ENCODE measurements around the gene HSPB1. TPM values are rescaled to one million over a fixed set of nuclear protein-coding genes. Genes with fewer than 3 reads are reported as not detected.
"Not testable (repeated sequence)": the region's sequence is repeated elsewhere in the genome, so short reads cannot be mapped to it uniquely, and the experiment has no call there.

The HSPB1 gene
- total RNA-seq, 4 donors from 2014 or later = 388 to 879 (median 551) TPM

DNA sequence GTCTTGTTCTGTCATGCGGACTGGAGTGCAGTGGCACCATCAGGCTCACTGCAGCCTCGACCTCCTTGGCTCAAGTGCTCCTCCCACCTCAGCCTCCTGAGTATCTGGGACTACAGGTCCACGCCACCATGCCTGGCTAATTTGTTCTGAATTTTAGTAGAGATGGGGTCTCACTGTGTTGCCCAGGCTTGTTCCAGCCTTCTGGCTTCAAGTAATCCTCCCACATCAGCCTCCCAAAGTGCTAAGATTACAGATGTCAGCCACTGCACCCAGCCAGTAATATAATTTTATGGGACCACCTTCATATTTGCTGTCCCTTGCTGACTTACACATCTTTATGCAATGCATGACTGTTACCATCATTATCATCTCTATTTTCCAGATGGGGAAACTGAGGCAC, 1.5 kb upstream of the HSPB1 start:
- no peak for DNase-seq
- TF ChIP-seq POLR2A (IDR thresholded peaks at IDR 0.05) = no peak
- TF ChIP-seq, protein P1, sequence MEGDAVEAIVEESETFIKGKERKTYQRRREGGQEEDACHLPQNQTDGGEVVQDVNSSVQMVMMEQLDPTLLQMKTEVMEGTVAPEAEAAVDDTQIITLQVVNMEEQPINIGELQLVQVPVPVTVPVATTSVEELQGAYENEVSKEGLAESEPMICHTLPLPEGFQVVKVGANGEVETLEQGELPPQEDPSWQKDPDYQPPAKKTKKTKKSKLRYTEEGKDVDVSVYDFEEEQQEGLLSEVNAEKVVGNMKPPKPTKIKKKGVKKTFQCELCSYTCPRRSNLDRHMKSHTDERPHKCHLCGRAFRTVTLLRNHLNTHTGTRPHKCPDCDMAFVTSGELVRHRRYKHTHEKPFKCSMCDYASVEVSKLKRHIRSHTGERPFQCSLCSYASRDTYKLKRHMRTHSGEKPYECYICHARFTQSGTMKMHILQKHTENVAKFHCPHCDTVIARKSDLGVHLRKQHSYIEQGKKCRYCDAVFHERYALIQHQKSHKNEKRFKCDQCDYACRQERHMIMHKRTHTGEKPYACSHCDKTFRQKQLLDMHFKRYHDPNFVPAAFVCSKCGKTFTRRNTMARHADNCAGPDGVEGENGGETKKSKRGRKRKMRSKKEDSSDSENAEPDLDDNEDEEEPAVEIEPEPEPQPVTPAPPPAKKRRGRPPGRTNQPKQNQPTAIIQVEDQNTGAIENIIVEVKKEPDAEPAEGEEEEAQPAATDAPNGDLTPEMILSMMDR (IDR thresholded peaks at IDR 0.05) = no peak
- WGBS, 2 donors = 84 to 87% methylated on average over 3 of the region's 3 CpGs
- H3K4me1 ChIP-seq = peaks cover 42 to 68% of the 10 kb centered on the region in 2 donors
- peaks cover 0 to 5% of the 10 kb centered on the region in 2 donors for H3K36me3 ChIP-seq
- peak overlapping the region in 2 of 3 donors; percentile 100 for H3K27ac ChIP-seq
- no peaks in the 10 kb centered on the region for H3K9me3 ChIP-seq
- intact Hi-C loops (cut with DNase I) = no loop called here
- no peak overlapping the region for H3K4me3 ChIP-seq (replicated peaks in 1 of 3)
- no peaks in the 10 kb centered on the region for H3K27me3 ChIP-seq

DNA sequence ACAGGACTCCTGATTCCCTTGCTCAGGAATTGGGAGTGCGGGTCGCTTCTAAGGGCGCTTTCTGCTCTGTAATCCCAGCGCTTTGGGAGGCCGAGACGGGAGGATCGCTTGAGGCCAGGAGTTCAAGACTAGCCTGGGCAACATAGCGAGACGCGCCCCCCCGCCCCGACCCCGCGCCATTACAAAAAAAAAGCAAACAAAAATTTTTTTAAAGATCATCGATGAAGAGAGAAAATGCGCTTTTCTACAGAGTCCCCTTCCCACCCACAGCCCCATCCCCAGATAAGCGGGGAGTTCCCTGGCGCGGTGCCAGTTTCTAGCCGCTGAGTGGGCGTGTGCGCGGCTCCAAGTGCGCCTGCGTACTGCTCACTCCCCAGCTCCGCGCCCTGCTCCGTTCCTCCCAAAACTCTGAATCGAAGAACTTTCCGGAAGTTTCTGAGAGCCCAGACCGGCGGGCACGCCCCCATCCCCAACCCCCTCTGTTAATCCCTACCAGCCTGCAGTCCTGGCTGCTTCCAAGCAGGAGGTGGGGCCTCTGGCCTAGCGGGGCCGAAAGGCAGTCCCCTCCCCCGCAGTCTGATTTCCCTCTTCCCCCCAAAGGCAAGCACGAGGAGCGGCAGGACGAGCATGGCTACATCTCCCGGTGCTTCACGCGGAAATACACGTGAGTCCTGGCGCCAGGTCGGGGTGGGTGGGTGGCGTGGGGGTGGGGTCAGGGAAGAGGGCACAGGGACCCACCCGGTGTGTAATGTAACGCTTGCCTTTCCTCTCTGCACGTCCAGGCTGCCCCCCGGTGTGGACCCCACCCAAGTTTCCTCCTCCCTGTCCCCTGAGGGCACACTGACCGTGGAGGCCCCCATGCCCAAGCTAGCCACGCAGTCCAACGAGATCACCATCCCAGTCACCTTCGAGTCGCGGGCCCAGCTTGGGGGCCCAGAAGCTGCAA, 1.0 kb downstream of the HSPB1 start:
- no peaks in the 10 kb centered on the region for H3K9me3 ChIP-seq
- peak overlapping the region; percentile 100 for H3K27ac ChIP-seq
- H3K27me3 ChIP-seq = no peaks in the 10 kb centered on the region
- 2 to 5% methylated on average over 46 to 48 of the region's 56 CpGs for WGBS, 2 donors
- H3K4me3 ChIP-seq (replicated peaks in 1 of 3) = peak overlapping the region; percentile 64 to 99 (median 88)
- peaks cover 48 to 64% of the 10 kb centered on the region in 2 donors for H3K4me1 ChIP-seq
- peak in 1 of 2 donors; percentile 78 for TF ChIP-seq POLR2A (IDR thresholded peaks at IDR 0.05)
- TF ChIP-seq, protein P1 (IDR thresholded peaks at IDR 0.05) = no peak
- peaks cover 0 to 5% of the 10 kb centered on the region in 2 donors for H3K36me3 ChIP-seq
- DNase-seq = peak; percentile 89 to 92
- intact Hi-C loops (cut with DNase I) = no loop called here

DNA sequence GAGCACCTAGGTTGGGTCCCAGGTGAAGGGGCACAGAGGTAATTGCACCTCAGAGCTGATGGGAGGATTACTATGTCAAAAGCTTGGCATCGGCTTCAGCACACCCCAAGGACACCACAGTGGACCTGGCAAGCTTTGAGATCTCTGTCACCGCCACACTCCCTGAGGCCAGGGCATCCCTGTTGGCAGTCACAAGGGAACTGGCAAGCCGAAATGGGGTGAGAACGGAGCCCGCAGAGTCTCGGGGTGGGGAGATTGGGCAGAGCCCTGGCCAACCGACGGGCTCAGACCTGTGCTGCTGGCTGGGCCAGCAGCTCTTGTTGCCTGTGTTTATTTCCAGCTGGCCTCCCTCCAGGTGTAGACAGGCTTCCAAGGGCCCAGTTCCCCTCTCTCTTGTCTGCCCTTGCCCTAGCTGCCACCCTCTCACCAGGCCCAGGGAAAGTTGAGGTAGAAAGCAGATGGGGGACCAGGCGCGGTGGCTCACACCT, 2.5 kb downstream of the HSPB1 start:
- peak overlapping the region; percentile 100 for H3K27ac ChIP-seq
- peak; percentile 91 to 94 for DNase-seq
- peak in 1 of 2 donors; percentile 85 for TF ChIP-seq POLR2A (IDR thresholded peaks at IDR 0.05)
- TF ChIP-seq, protein P1 (IDR thresholded peaks at IDR 0.05) = peak in 1 of 6 experiments; percentile 5
- intact Hi-C loops (cut with DNase I) = no loop called here
- no peak overlapping the region for H3K4me3 ChIP-seq (replicated peaks in 1 of 3)
- 30 to 36% methylated on average over 8 to 10 of the region's 10 CpGs for WGBS, 2 donors
- peaks cover 48 to 57% of the 10 kb centered on the region in 2 donors for H3K4me1 ChIP-seq
- no peaks in the 10 kb centered on the region for H3K27me3 ChIP-seq
- peaks cover 0 to 5% of the 10 kb centered on the region in 2 donors for H3K36me3 ChIP-seq
- no peaks in the 10 kb centered on the region for H3K9me3 ChIP-seq

DNA sequence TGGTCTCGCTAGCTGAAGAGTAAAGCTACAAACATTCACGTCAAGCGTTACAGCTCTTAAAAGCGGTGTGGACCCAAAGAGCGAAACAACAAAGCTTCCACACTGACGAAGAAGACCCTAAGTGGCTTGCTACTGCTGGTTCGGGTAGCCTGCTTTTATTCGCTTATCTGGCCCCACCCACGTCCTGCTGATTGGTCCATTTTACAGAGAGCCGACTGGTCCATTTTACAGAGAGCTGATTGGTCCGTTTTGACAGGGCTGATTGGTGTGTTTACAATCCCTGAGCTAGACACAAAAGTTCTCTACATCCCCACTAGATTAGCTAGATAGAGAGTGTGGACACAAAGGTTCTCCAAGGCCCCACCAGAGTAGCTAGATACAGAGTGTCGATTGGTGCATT, 6.4 kb downstream of the HSPB1 start:
- peaks cover 47 to 50% of the 10 kb centered on the region in 2 donors for H3K4me1 ChIP-seq
- H3K4me3 ChIP-seq (replicated peaks in 1 of 3); H3K36me3 ChIP-seq; H3K27ac ChIP-seq; H3K27me3 ChIP-seq; H3K9me3 ChIP-seq; intact Hi-C loops (cut with DNase I); DNase-seq: not testable (repeated sequence)
- 86 to 96% methylated on average over 12 of the region's 12 CpGs for WGBS, 2 donors

DNA sequence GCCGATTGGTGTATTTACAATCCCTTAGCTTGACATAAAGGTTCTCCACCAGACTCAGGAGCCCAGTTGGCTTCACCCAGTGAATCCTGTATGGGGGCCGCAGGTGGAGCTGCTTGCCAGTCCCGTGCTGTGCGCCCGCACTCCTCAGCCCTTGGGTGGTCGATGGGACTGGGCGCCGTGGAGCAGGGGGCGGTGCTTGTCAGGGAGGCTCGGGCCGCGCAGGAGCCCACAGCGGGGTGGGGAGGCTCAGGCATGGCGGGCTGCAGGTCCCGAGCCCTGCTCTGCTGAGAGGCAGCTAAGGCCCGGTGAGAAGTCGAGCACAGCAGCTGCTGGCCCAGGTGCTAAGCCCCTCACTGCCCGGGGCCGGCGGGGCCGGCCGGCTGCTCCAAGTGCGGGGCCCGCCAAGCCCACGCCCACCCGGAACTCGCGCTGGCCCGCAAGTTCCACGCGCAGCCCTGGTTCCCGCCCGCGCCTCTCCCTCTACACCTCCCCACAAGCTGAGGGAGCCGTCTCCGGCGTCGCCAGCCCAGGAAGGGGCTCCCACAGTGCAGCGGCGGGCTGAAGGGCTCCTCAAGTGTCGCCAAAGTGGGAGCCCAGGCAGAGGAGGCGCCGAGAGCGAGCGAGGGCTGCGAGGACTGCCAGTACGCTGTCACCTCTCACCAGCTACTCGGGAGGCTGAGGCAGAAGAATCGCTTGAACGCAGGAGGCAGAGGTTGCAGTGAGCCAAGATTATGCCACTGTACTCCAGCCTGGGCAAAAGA, 7.0 kb downstream of the HSPB1 start:
- peaks cover 40 to 50% of the 10 kb centered on the region in 2 donors for H3K4me1 ChIP-seq
- H3K9me3 ChIP-seq; DNase-seq; H3K36me3 ChIP-seq; H3K27me3 ChIP-seq; H3K4me3 ChIP-seq (replicated peaks in 1 of 3); intact Hi-C loops (cut with DNase I); H3K27ac ChIP-seq: not testable (repeated sequence)
- whole genome bisulfite sequencing, 2 donors = 92 to 95% methylated on average over 8 to 13 of the region's 50 CpGs

All from thyroid gland (tissue), 4 donors.